Measurements from ENCODE around the gene IL21R.
"Not testable (repeated sequence)": the region's sequence is repeated elsewhere in the genome, so short reads cannot be mapped to it uniquely, and the experiment has no call there.

The IL21R gene

DNA sequence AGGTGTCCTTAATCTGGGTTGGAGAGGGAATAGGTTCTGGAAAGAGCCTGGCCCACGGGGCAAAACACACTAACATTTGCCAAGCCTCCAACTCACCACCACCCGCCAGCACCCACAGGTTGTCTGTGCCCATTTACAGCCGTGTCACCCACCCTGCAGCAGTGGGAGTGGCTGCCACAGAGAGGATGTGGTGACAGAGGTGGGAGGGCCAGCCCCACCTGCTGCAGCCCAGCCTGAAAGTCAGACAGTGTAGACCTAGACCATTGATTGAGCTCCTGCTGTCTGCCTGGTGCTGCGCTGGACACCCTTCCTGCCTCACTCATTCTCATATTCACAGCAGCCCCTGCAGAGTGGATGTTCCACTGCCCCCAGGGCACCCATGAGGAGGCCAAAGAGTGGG, 44.7 kb downstream of the IL21R start:
- peak; percentile 81 for DNase-seq

- no peak for DNase-seq
Measured at GRCh38 chr16:27447301-27447700, 45.3 kb downstream of the IL21R start.

DNA sequence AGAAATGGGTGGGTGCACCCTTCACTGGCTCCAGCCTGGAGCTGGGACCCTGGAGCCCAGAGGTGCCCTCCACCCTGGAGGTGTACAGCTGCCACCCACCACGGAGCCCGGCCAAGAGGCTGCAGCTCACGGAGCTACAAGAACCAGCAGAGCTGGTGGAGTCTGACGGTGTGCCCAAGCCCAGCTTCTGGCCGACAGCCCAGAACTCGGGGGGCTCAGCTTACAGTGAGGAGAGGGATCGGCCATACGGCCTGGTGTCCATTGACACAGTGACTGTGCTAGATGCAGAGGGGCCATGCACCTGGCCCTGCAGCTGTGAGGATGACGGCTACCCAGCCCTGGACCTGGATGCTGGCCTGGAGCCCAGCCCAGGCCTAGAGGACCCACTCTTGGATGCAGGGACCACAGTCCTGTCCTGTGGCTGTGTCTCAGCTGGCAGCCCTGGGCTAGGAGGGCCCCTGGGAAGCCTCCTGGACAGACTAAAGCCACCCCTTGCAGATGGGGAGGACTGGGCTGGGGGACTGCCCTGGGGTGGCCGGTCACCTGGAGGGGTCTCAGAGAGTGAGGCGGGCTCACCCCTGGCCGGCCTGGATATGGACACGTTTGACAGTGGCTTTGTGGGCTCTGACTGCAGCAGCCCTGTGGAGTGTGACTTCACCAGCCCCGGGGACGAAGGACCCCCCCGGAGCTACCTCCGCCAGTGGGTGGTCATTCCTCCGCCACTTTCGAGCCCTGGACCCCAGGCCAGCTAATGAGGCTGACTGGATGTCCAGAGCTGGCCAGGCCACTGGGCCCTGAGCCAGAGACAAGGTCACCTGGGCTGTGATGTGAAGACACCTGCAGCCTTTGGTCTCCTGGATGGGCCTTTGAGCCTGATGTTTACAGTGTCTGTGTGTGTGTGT, 46.8 kb downstream of the IL21R start:
- no peak for DNase-seq

DNA sequence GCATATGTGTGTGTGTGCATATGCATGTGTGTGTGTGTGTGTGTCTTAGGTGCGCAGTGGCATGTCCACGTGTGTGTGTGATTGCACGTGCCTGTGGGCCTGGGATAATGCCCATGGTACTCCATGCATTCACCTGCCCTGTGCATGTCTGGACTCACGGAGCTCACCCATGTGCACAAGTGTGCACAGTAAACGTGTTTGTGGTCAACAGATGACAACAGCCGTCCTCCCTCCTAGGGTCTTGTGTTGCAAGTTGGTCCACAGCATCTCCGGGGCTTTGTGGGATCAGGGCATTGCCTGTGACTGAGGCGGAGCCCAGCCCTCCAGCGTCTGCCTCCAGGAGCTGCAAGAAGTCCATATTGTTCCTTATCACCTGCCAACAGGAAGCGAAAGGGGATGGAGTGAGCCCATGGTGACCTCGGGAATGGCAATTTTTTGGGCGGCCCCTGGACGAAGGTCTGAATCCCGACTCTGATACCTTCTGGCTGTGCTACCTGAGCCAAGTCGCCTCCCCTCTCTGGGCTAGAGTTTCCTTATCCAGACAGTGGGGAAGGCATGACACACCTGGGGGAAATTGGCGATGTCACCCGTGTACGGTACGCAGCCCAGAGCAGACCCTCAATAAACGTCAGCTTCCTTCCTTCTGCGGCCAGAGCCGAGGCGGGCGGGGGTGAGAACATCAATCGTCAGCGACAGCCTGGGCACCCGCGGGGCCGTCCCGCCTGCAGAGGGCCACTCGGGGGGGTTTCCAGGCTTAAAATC, 47.6 kb downstream of the IL21R start:
- DNase-seq: peak; percentile 41

GRCh38 chr16:27450196-27450549, 48.2 kb downstream of the IL21R start:
- DNase-seq: no peak

GRCh38 chr16:27452569-27453493, 50.9 kb downstream of the IL21R start:
- no peak for DNase-seq

GRCh38 chr16:27453494-27453825, 51.5 kb downstream of the IL21R start:
- DNase-seq: no peak

DNA sequence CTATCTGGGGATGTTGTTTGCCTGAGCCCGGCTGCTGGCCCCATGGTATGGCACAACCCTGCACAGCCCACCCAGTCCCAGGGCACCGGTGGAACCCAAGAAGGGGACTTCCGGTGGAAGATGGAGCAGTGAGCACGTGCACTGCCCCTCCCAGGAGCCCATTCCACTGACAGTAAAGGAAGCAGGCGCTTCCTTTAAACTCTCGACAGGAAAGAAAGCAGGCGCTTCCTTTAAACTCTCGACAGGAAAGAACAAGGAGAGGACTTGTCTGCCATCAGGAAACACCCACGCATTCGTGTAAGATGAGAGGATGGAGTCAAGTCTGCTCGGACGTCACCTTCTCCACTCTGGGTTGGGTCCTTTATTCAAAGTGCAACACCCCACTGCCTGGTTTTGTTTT, 53.7 kb downstream of the IL21R start:
- no peak for DNase-seq

GRCh38 chr16:27457605-27457900, 55.6 kb downstream of the IL21R start:
- not testable (repeated sequence) for DNase-seq

DNA sequence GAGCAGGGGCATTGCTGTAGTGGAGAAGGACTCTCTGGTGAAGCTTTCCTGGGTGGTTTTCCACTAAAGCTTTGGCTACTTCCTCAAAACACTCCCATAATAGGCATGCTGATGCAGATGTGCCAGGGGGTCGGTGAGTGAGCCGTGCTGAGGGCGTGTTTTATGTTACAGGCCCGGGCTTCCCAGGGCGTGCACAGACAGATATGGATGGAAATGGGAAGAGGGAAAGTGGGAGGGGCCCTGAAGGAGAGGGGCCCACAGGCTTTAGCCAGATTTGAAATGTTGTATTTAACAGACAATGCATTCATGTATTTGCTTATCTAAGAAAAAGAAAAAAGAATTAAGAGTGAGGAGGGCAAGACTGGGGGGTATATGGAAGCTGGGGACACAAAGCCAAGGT, 56.3 kb downstream of the IL21R start:
- DNase-seq: no peak

- no peak for DNase-seq
Measured at GRCh38 chr16:27458987-27459688, 57.2 kb downstream of the IL21R start.

- DNase-seq: no peak
Measured at GRCh38 chr16:27460213-27460612, 58.2 kb downstream of the IL21R start.

DNA sequence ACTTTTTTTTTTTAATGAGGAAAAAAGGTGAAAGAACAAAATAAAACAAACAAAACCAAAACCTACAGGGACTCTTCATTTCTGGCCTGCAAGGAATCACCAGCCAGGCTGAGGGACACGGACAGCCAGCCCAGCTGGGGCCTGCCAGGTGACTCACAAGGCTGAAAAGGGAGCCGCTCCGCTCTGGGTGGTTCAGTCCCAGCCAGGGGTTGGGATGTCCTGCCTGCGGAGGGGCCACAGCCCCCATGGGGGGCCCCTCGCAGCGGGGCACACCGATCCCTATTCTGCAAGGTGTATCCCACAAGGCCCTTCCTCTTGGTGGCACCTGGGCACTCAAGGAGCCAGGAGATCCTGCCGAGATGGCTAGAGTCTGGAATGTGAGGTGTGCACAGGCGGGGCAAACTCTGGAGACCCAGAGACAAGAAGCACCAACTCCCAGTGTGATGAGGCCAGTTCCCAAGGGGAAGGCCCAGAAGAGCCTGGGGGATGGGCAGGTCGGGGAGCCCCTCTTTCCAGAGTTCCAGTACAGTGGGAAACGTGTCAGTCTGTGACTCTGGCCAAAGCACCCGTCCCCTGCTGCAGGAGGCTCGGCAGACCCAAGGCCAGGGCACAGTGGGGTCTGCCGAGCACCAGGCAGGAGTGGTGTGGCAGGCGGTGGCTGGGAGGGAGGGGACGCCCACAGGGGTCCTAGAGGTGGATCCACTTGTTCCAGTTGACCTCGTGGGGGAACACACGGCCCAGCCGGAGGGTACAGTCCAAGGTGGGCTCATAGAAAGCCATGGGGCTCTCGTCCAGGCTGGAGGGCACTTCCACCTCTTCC, 58.9 kb downstream of the IL21R start:
- DNase-seq: no peak

DNA sequence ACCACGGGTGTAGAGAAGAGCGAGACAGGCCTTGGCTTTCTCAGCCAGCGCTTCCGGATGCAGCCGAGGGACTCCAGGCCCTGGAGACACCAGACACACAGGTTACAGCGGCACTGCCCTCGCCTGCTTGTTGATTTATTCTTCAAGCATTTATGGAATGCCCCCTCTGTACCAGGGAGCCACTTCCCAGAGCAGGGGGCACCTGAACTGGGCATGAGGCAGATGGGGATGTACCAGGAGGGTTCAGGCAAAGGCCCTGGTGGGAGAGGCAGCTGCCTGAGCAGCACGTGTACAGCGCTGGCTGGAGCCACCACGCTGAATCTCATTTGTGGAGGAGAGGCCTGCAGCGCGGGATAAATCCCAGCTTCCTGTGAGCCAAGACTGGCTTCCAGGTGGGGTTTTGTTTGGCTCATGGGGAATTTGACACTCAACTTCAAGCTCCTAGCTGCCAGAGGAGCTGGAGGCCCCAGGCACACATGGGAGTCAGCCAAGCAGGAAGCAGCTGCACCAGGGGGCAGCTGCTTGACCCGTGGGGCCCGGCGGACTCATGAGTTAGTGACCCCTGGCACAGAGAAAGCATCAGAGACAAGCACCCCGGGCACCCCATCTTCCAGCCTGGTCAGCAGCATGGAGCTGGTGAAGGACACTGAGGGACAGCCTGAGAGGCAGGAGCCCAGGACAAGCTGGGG, 59.7 kb downstream of the IL21R start:
- no peak for DNase-seq

- DNase-seq: no peak
Measured at GRCh38 chr16:27462200-27462845, 60.3 kb downstream of the IL21R start.

GRCh38 chr16:27462846-27463682, 61.1 kb downstream of the IL21R start:
- DNase-seq: no peak

DNA sequence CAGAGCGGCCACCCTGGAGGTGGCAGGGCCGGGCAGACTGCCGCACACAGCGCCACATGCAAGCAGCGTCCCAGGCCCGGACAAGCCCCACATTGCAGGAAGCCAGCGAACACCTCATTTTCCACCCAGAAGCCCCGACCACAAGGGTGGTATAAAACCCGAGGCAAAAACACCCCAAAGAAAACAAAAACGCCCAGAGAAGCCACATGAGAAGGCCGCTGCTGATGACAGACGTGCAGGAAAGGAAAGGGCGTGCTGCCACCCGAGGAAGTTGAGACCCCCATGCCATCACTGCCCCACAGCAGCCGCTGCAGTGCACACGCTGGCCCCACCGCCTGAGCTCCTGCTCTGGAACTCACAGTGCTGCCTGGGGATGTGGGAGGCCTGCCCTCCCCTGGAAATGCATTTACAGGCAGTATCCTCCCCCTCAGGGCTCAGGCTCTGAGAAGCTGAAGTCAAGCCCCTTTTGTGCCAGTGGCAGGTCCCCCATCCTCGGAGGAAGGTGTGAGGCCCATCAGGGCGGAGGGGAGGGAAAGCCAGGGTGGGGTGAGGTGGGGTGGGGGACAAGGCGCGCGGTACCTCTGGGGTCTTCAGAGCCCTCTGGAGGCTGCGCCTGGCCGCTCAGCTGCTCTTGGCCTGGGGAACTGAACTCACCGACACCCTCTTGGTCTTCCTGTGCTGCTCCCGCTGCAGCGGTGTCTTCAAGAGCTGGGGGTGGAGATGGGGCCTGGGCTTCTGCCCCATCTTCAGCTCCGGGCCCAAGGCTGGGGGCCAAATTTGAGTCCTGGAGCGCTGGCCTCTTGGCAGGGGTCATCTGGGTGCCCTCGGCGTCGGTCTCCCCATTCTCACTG, 62.0 kb downstream of the IL21R start:
- DNase-seq: peak; percentile 49

GRCh38 chr16:27464626-27465482, 62.9 kb downstream of the IL21R start:
- no peak for DNase-seq
